Dedifferentiated amniotic fluid mesenchymal stem cell (primary cell): ENCODE data around the gene AGAP9.
"Not testable (repeated sequence)": the region's sequence is repeated elsewhere in the genome, so short reads cannot be mapped to it uniquely, and the experiment has no call there.

Experiments
- DNase-seq: peaks from one replicate; pipeline ENCODE4 v3.0.0-alpha.2; 2016; ENCODE audit errors: extremely low spot score

Gene AGAP9

GRCh38 chr10:47523475-47523874 is at the start of gene AGAP9:
AGAP9 (minus strand) TSS chr10:47523638; CDS start chr10:47523526, 112 bp downstream.
- DNase-seq: not testable (repeated sequence)

GRCh38 chr10:47571138-47571912 is 47.9 kb upstream of the AGAP9 start:
- not testable (repeated sequence) for DNase-seq

- DNase-seq: not testable (repeated sequence)
Measured at GRCh38 chr10:47566757-47567156, 43.3 kb upstream of the AGAP9 start.

- DNase-seq: not testable (repeated sequence)
Measured at GRCh38 chr10:47566108-47566699, 42.8 kb upstream of the AGAP9 start.

GRCh38 chr10:47565517-47565920 is 42.1 kb upstream of the AGAP9 start:
- not testable (repeated sequence) for DNase-seq

- DNase-seq: not testable (repeated sequence)
Measured at GRCh38 chr10:47564953-47565352, 41.5 kb upstream of the AGAP9 start.

GRCh38 chr10:47564318-47564717 is 40.9 kb upstream of the AGAP9 start:
- peak; percentile 10 for DNase-seq

GRCh38 chr10:47560452-47560851 is 37.0 kb upstream of the AGAP9 start:
- not testable (repeated sequence) for DNase-seq

GRCh38 chr10:47559718-47560308 is 36.4 kb upstream of the AGAP9 start:
- peak; percentile 14 for DNase-seq

GRCh38 chr10:47558109-47558508 is 34.7 kb upstream of the AGAP9 start:
- DNase-seq: peak; percentile 50

- not testable (repeated sequence) for DNase-seq
Measured at GRCh38 chr10:47557616-47558015, 34.2 kb upstream of the AGAP9 start.

GRCh38 chr10:47555334-47555733 is 31.9 kb upstream of the AGAP9 start:
- not testable (repeated sequence) for DNase-seq

GRCh38 chr10:47554552-47554951 is 31.1 kb upstream of the AGAP9 start:
- not testable (repeated sequence) for DNase-seq

- DNase-seq: not testable (repeated sequence)
Measured at GRCh38 chr10:47553860-47554247, 30.4 kb upstream of the AGAP9 start.

GRCh38 chr10:47553214-47553859 is 29.9 kb upstream of the AGAP9 start:
- DNase-seq: peak; percentile 79

GRCh38 chr10:47552719-47553118 is 29.3 kb upstream of the AGAP9 start:
- peak; percentile 74 for DNase-seq

- not testable (repeated sequence) for DNase-seq
Measured at GRCh38 chr10:47547286-47547685, 23.8 kb upstream of the AGAP9 start.

GRCh38 chr10:47536430-47536829 is 13.0 kb upstream of the AGAP9 start:
- not testable (repeated sequence) for DNase-seq

- DNase-seq: not testable (repeated sequence)
Measured at GRCh38 chr10:47502313-47502712, 21.1 kb downstream of the AGAP9 start.

GRCh38 chr10:47494226-47494625 is 29.2 kb downstream of the AGAP9 start:
- not testable (repeated sequence) for DNase-seq

GRCh38 chr10:47491600-47491999 is 31.8 kb downstream of the AGAP9 start, which contains the start of gene FAM25G:
FAM25G (minus strand) TSS chr10:47491700; CDS start chr10:47491674, 26 bp downstream.
- DNase-seq: not testable (repeated sequence)

- not testable (repeated sequence) for DNase-seq
Measured at GRCh38 chr10:47489630-47490029, 33.8 kb downstream of the AGAP9 start.
